Raji (cell line): ENCODE results near the gene CCL22.

Source experiments
- POLR2A ChIP-seq: IDR thresholded peaks from 2 replicates; pipeline ENCODE4 v1.6.1; 2011; ENCODE audit warnings: low read depth, low read length, control low read depth; ENCODE audit not compliant: insufficient read depth

CCL22 gene

DNA sequence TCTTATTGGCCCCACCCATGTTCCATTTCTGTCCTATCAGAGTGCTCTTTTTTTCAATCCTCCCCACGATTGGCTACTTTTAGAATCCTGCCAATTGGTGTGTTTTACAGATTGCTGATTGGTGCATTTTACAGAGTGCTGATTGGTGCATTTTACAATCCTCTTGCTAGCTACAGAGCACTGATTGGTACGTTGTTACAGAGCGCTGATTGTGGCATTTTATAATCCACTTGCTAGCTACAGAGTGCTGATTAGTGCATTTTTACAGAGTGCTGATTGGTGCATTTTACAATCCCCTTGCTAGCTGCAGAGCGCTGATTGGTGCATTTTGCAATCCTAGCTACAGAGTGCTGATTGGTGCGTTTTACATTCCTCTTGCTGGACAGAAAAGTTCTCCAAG lies 36.4 kb downstream of the CCL22 start:
- TF ChIP-seq POLR2A: no peak

DNA sequence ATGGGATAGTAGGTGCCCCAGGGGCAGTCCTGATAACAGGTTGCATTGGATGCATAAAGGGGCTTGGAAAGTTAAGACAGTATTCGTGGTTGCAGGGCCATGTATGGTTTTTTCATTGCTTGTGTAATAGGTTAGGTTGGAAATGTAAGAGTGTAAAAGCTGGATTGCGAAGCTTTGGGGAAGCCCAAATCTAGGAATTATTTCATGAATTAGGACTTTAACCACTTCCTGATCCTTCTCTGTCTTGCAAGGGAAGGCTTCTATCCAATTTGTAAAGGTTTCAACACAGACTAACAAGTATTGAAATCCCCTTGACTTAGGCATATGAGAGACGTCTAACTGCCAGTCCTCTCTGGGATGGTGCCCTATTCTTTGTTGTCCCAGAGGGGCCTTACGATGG lies 38.2 kb downstream of the CCL22 start:
- TF ChIP-seq POLR2A: no peak

DNA sequence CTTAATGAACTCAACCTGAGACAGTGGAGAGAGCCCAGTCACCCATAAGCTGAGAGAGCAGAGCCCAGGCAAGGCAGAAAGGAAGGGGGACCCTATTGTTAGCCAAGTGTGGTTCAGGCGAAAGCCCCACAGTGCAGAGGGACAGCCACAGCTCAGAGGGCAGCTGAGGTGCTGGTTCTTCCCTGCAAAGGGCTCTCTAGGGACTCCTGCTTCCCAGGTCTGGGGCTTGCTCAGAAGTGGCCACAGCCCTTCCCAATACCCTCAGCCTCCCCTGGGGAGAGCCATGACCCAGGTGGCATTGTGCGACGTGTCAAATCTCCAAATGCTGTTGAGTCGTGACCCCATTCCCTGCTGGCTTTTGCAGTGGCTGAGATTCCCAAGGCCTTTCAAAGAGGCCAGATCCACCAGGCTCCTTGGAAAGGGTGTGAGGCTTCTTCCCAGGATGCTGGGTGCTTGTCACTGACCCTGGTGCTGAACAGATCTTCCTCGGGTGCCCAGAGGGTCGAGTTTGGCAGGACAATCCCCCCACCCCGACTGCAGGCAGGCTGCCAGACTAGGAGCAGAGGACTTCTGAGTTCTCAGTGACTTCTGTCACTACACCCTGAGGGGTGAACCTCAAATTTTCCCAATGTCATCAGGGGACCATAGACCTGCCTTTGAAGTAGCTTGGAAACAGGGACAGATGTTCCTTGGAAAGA lies 43.5 kb downstream of the CCL22 start:
- no peak for TF ChIP-seq POLR2A

GRCh38 chr16:57403965-57404817 lies 45.6 kb downstream of the CCL22 start, which contains the start of gene CCL17:
Gene CCL17, plus strand, starts transcription at chr16:57404767. Its CDS starts 9,166 bp downstream, at chr16:57413933.
- TF ChIP-seq POLR2A: no peak

DNA sequence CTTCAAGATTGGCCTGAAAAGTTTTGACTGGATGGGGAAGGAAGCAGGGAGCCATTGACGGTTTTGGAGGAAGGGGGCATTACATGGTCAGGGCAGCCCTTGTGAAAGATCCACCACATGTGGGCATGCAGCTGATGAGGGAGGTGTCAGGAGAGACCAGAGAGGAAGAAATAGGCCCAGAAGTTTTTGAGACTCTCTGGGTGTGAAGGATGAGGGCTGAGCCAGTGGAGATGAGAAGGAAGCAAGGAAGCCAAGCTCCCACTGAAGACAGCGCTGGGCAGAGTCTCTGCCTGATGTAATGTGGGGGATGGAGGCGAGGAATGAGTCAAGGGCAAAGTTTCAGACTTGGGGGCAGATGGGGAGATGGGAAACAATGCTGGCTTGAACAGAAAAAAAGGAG lies 46.5 kb downstream of the CCL22 start:
- TF ChIP-seq POLR2A: no peak

DNA sequence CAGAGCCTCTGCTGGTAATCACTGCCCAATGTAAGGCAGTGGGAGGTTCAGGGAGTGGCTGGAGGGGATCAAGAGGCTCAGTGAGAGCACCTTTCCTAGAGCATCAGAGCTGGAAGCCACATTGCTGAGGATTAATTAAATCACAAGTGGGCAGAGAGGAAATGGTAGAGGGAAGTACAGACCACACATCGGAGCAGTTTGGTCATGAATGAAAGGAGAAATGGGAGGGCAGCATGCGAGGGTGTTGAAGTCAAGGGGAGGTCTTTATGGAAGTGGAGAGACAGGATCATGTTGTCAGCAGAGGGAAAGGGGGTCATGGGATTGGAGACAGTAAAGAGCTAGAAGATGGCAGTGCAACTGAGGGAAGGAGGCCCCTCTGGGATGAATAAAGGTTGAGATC lies 48.3 kb downstream of the CCL22 start:
- no peak for TF ChIP-seq POLR2A

GRCh38 chr16:57407521-57408353 lies 49.2 kb downstream of the CCL22 start:
- TF ChIP-seq POLR2A: no peak

DNA sequence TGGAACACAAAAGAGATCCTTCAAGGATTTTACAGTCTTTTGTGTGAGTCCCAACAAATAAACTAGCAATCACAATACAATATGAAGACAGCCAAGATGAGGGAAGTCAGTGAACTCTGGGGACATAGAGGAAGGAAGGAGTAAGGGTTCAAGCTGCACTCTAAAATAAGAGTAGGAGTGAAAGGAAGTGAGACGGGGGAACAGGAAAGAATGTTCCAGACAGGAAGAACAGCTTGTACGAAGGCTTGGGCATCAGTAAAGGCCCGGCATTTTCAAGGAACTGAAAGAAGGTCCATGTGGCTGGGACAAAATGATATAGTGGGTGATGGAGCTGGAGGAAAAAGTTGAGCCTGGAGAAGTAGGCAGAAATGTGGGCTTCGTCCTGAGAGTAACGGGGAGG lies 50.5 kb downstream of the CCL22 start:
- no peak for TF ChIP-seq POLR2A

DNA sequence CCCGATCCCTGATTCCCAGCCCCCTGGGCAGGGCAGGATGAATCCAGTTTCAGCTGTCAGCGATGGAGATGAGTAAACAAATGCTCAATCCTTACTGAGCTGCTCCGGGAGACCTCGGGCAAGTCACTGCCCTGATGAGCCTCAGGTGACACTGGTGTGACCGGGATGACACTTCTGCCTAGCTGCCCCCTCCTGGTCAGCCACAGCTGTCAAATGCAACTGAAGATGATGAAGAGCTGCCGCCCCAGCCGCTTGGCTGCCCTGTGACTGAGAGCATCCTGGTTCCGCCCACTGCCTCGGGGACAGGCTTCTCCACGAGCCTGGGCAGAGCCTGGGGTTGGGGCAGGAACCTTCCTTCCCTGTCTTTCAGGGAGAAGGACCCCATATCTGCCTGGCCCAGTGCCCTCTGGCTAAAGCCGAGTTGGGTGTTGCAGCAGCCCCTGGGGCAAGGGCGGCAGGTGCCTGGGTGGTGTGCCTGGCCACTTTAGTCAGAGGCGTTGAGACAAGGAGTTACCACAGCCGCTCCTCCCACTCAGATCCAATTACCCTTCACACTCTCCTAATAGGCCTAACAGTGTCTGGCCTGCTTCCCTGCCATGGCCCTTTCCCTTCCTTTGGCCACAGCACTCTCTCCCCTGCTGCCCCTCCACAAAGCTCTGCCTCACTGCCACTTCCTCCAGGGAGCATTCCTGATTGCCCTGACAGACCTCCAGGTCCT lies 51.4 kb downstream of the CCL22 start:
- TF ChIP-seq POLR2A: no peak

DNA sequence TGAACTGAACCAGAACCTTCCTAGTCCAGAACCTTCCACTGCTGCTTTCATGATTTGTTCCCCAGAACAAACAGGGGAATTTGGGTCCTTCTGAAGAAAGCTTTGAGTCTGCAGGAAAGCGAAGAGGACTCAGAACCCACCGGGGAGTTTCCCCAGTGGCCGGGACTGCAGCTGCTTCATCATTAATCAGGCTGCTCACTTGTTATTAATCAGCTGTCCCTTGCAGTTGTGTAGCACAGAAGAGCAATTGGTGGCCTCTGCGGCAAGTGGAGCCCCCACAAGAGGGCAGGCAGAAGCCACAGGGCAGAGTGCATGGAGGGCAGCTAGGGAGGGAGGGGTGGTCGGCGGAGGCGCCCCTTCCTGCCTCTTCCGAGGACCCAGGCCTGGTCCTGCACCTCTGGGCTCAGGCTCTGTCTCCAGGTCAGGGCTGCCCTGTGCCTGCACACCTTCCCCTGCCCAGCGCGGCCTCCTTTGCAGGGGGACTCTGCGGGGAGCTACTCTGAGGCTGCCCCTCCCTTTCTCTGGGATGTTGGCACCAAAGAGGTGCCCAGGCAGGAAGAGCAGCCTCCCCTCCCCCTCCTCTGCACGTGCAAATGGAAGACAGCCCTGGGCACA lies 52.9 kb downstream of the CCL22 start:
- TF ChIP-seq POLR2A: no peak

DNA sequence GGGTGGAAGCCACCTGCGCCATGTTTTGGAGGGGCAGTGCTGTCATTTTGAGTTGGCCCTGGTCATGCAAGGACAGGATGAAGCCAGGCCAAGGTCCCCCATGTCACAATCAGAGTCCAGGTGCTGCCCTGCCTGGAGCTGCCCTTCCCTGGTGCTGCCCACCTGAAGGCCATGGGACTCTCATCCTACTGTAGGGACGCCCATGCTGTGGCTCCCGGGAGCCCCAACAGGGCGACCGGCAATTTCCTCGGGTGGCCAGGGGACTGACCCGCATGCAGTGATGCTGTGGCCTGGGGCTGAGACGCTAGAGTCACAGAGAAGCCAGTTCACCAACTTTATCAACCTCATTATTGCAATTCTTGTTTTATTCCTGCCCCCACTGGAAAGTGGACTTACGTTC lies 54.0 kb downstream of the CCL22 start:
- TF ChIP-seq POLR2A: no peak

GRCh38 chr16:57413301-57413730 lies 54.7 kb downstream of the CCL22 start:
- no peak for TF ChIP-seq POLR2A

DNA sequence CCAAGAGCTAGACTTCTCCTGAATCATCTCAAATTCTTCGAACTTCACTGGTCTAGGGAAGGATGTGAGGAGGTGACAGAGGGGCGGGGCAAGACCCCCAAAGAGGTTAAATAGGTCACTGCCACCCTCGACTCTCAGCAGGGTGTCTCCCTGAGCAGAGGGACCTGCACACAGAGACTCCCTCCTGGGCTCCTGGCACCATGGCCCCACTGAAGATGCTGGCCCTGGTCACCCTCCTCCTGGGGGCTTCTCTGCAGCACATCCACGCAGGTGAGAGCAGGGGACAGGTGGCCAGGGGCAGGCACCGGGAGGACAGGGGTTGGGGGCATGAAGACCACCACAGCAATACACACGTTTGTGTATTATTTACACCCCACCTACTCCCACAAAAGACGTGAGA lies 55.1 kb downstream of the CCL22 start:
- TF ChIP-seq POLR2A: no peak
